ENCODE measurements around the gene ERBB2. TPM values are rescaled to one million over a fixed set of nuclear protein-coding genes. Genes with fewer than 3 reads are reported as not detected.

The ERBB2 gene
- total RNA-seq, 1 experiment from 2014 or later, result 216 TPM

GRCh38 chr17:39677542-39678339 lies 22.1 kb upstream of the ERBB2 start:
- H3K9ac ChIP-seq (ENCODE audit: extremely low read depth, insufficient read length, low read length), result no peak overlapping the region
- H3K27me3 Mint-ChIP-seq (ENCODE audit: low read depth), result peaks cover 5% of the 10 kb centered on the region

More at GRCh38 chr17:39677542-39678339, 22.1 kb upstream of the ERBB2 start:
- Histone ChIP-seq H2BK12ac (ENCODE audit: insufficient read length, low read depth, low read length) (no peak overlapping the region), H3K9me3 (ENCODE audit: control insufficient read depth, low read depth, low read length) (no peaks in the 10 kb centered on the region), H3T11ph (ENCODE audit: low read length) (no peak overlapping the region), H3K4me2 (ENCODE audit: insufficient read depth, insufficient read length, low read length) (no peak overlapping the region), H3K23me2 (ENCODE audit: insufficient read length, low read depth, low read length, poor library complexity, severe bottlenecking) (no peaks in the 10 kb centered on the region), H4K20me1 (ENCODE audit: control insufficient read depth, insufficient read depth, insufficient read length) (no peaks in the 10 kb centered on the region), H3K4ac (ENCODE audit: low read depth, low read length) (no peak overlapping the region), H2AFZ (ENCODE audit: low read length) (no peak overlapping the region), H3K4me1 (ENCODE audit: insufficient read depth, low read length) (no peaks in the 10 kb centered on the region), H2AK5ac (ENCODE audit: insufficient read length, low read length) (no peak overlapping the region), H3K18ac (ENCODE audit: insufficient read length, low read depth, low read length) (no peak overlapping the region), H3K27ac (ENCODE audit: insufficient read length, low read depth, low read length) (no peak overlapping the region), H4K5ac (ENCODE audit: insufficient read length, low read depth, low read length) (no peak overlapping the region), H4K91ac (ENCODE audit: insufficient read length, low read depth, low read length) (no peak overlapping the region), H3K23ac (ENCODE audit: insufficient read length, low read depth, low read length) (no peak overlapping the region), H2BK120ac (ENCODE audit: low read depth, low read length, poor library complexity, severe bottlenecking) (no peak overlapping the region), H3K79me2 (ENCODE audit: insufficient read depth, low read length) (no peaks in the 10 kb centered on the region), H2BK5ac (ENCODE audit: insufficient read length, low read length) (no peak overlapping the region), H3K56ac (ENCODE audit: insufficient read length, low read depth, low read length) (no peak overlapping the region), H3K14ac (ENCODE audit: insufficient read depth, low read length) (no peak overlapping the region), H3K79me1 (ENCODE audit: insufficient read depth, low read depth, low read length, poor library complexity, severe bottlenecking) (no peaks in the 10 kb centered on the region), H2BK15ac (ENCODE audit: low read depth, low read length) (no peak overlapping the region), H4K8ac (replicated peaks; ENCODE audit: insufficient read length, low read depth, low read length) (no peak overlapping the region), H3K27me3 (ENCODE audit: insufficient read depth, low read length) (no peaks in the 10 kb centered on the region), H2BK20ac (ENCODE audit: low read depth, low read length, poor library complexity, severe bottlenecking) (no peak overlapping the region)
- no peaks in the 10 kb centered on the region for H3K9me3 Mint-ChIP-seq
- no peak overlapping the region; a peak in 1 of 5 replicates for H3K4me3 Mint-ChIP-seq
- TF ChIP-seq, protein P1, sequence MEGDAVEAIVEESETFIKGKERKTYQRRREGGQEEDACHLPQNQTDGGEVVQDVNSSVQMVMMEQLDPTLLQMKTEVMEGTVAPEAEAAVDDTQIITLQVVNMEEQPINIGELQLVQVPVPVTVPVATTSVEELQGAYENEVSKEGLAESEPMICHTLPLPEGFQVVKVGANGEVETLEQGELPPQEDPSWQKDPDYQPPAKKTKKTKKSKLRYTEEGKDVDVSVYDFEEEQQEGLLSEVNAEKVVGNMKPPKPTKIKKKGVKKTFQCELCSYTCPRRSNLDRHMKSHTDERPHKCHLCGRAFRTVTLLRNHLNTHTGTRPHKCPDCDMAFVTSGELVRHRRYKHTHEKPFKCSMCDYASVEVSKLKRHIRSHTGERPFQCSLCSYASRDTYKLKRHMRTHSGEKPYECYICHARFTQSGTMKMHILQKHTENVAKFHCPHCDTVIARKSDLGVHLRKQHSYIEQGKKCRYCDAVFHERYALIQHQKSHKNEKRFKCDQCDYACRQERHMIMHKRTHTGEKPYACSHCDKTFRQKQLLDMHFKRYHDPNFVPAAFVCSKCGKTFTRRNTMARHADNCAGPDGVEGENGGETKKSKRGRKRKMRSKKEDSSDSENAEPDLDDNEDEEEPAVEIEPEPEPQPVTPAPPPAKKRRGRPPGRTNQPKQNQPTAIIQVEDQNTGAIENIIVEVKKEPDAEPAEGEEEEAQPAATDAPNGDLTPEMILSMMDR (conservative IDR thresholded peaks at IDR 0.05), result no peak
- H3K36me3 Mint-ChIP-seq (ENCODE audit: insufficient read depth in 1 of 3, low read depth in 3 of 3), result peaks cover 3 to 18% (median 8%) of the 10 kb centered on the region in 3 experiments; a peak in 6 of 7 replicates
- WGBS (ENCODE audit: extremely low coverage, insufficient read length, low lambda C conversion rate), result no CpG with 5 or more reads among the region's 13 CpGs
- H3K4me1 Mint-ChIP-seq, result peaks cover 26 to 28% of the 10 kb centered on the region in 2 experiments
- H3K27ac Mint-ChIP-seq, result peak overlapping the region in 2 of 3 experiments; percentile 48 to 79; a peak in 3 of 7 replicates
- DNase-seq, result no peak
